ENCODE measurements around the gene SCUBE1.
"Not testable (repeated sequence)": the region's sequence is repeated elsewhere in the genome, so short reads cannot be mapped to it uniquely, and the experiment has no call there.

SCUBE1 gene

GRCh38 chr22:43299736-43300135, 43.4 kb downstream of the SCUBE1 start:
- DNase-seq = no peak

GRCh38 chr22:43298062-43298801, 44.9 kb downstream of the SCUBE1 start:
- no peak for DNase-seq

GRCh38 chr22:43297270-43298061, 45.7 kb downstream of the SCUBE1 start:
- DNase-seq = no peak

GRCh38 chr22:43296276-43296902, 46.8 kb downstream of the SCUBE1 start:
- DNase-seq = no peak

GRCh38 chr22:43295660-43296059, 47.5 kb downstream of the SCUBE1 start:
- no peak for DNase-seq

- no peak for DNase-seq
Measured at GRCh38 chr22:43295173-43295572, 48.0 kb downstream of the SCUBE1 start.

- peak; percentile 91 for DNase-seq
Measured at GRCh38 chr22:43293655-43294392, 49.3 kb downstream of the SCUBE1 start.

GRCh38 chr22:43293259-43293654, 49.9 kb downstream of the SCUBE1 start:
- no peak for DNase-seq

GRCh38 chr22:43292630-43293018, 50.5 kb downstream of the SCUBE1 start:
- DNase-seq = no peak

- DNase-seq = no peak
Measured at GRCh38 chr22:43291381-43291780, 51.8 kb downstream of the SCUBE1 start.

GRCh38 chr22:43289976-43290721, 53.0 kb downstream of the SCUBE1 start:
- DNase-seq = no peak

GRCh38 chr22:43289531-43289963, 53.6 kb downstream of the SCUBE1 start:
- DNase-seq = no peak

- DNase-seq = no peak
Measured at GRCh38 chr22:43288807-43289420, 54.3 kb downstream of the SCUBE1 start.

GRCh38 chr22:43288378-43288777, 54.8 kb downstream of the SCUBE1 start:
- no peak for DNase-seq

GRCh38 chr22:43287441-43287840, 55.7 kb downstream of the SCUBE1 start:
- DNase-seq = no peak

GRCh38 chr22:43281394-43281793, 61.8 kb downstream of the SCUBE1 start:
- DNase-seq = no peak

GRCh38 chr22:43280523-43280886, 62.7 kb downstream of the SCUBE1 start:
- DNase-seq = not testable (repeated sequence)

GRCh38 chr22:43279867-43280522, 63.2 kb downstream of the SCUBE1 start:
- no peak for DNase-seq

- no peak for DNase-seq
Measured at GRCh38 chr22:43277987-43278601, 65.1 kb downstream of the SCUBE1 start.

- no peak for DNase-seq
Measured at GRCh38 chr22:43277091-43277490, 66.1 kb downstream of the SCUBE1 start.

- DNase-seq = peak; percentile 78
Measured at GRCh38 chr22:43276321-43276720, 66.9 kb downstream of the SCUBE1 start.

All from islet precursor cell (in vitro differentiated cells).